HG02798 (cell line): ENCODE data around the gene MYL3.

Experiments used
- ATAC-seq: cut with Tn5 transposase; IDR thresholded peaks from one replicate; pipeline ENCODE4 v1.9.1; 2021; ENCODE audit warnings: mild to moderate bottlenecking; ENCODE audit not compliant: unreplicated experiment, poor library complexity

MYL3 gene

DNA sequence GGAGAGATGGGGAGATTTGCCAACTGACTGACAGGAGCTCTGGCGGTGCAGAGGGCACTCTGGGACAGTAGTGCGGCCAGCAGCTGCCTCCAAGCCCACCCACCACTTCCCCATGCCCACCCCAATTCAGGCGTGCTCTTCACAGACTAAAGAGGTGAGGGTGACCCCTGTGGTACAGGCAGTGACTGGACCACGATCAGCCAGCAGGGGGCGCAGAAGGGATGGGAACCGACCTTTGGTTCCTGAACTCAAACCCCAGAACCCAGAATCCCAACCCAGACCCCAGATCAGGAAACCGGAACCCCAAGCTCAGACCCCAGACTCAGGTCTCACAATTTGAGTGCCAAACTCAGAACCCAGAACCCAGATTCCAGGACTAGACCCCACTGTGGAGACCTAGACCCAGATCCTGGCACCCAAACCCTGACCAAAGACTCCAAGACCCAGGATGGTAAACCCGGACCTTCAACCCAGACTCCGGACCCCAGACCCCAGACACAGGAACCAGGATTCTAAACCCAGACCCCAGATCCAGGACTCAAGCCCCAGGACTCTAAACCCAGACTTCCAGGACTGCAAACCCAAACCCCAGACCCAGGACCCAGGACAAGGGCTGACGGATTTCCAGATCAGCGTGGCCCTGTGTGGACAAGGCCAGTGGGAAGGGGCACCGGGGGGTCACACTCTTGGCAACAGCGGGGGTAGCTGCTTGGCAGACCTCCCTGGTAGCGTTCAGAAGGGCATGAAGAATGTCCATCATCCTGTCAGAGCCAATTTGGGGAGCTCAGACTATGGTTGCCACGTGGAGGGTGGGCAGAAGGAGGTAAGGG, 3.7 kb upstream of the MYL3 start:
- ATAC-seq = no peak

DNA sequence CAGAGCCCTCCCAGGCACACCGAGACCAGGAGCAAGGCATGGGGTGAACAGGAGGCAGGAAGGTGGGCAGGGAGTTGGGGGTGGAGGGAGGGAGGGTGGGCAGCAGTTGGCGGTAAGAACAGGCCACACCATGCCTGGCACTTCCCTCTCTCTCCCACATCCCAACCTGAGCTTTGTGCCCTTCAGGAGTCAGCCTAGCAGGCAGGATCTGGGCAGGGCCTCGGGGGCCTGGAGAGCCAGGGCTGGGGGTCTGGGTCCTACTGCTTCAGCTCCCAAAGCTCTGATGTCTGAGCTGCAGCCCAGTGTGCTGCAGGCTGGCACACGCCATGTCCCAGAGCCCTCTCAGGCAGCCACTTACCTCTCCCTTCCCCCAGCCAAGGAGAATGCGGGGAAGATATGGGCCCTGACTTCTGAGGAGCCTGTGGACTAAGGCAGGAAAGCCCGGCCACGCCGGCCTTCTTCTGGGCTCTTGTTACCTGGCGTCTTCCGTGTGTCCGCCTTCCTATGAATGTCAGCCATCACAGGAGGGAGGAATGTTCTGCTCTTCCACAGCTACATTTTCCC, 2.9 kb upstream of the MYL3 start:
- ATAC-seq = no peak

GRCh38 chr3:46865546-46865945, 2.3 kb upstream of the MYL3 start:
- no peak for ATAC-seq

DNA sequence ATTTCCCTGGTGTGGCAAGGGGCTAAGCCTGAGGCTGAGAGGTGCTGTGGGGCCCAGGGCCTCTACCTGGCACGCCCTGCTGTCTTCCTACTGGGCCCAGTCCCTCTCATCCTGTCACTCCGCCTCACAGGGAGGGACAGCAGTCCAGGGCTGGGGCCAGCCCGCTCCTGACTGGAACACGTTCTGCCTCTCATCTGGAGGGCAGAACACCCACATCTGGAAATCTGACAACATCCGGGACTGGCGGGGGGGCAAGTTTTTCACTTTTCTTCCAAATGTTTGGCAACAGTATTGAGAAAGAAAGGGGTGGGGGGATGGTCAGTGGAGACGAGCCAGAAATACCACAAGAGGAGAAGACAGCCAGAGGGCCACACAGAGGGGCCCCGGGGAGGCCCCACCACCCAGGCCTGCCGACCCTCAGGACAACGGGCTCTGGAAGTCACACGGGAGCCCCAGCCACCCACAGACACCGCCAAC, 1.8 kb upstream of the MYL3 start:
- ATAC-seq = no peak

DNA sequence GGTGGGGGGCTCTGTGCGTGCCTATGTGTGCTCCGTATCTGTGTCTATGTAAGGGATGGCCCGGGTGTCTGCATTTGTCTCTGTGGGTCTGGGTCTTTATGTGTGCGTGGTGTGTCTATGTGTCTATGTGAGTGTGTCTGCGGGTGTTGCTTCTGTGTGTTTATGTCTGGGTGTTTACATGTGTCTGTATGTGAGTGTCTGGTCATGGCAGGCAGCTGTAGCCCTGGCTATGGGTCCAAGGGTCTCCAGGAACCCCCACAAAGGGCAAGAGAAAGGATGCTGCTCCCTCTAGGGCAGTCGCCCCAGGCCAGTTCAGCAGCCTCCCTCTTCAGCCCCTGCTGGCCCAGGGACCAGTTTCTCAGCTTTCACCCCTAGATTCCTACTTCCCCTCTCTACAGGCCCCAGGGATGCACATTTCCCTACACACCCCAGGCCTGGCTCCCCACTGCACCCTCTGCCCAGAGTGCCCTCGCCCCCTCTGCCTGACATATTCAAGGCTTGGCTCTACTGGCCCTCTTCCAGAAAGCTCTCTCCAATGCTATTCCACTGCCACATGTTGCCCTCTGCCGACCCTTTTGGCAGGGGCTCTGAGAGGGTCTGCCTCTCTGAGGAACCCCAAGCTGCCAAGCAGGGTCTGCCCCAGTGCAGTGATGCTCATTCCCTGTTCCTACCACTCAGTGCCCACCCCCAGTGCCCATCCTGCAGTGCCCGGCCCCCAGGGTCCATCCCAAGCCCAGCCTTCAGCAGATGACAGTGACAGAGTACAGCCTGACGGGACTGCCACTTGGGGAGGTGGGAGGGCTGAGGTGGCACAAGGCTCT, 1.0 kb upstream of the MYL3 start:
- no peak for ATAC-seq

DNA sequence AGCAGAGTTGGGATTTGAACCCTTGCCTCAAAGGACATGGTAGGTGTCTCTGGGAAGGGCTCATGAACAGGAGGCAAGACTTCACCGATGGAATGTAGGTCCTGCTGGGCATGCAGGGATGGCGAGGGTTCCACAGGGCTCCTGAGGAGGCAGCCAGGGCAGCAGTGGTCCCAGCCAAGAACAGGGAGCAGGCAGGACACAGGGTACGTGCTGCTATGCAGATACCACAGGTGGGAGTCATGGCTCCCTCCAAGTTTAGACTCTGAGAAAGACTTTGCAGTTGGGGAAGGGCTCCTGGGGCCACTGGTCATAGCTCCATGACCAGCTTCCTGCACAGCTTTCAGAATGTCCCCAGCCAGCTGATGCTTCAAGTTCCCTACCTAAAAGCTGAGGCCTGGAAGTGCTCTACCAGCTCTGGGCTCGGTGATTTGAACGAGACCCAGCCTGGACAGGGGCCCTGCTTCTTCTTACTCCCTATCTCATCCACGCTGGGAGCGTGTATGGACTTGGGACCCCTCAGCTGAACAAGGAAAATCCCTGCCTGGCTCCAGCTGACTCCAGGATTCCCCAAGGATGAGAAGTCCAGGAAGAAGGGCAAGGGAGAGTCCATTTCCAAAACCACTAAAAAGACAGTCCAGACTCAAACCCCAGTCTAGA, 747 bp downstream of the MYL3 start:
- ATAC-seq = no peak

DNA sequence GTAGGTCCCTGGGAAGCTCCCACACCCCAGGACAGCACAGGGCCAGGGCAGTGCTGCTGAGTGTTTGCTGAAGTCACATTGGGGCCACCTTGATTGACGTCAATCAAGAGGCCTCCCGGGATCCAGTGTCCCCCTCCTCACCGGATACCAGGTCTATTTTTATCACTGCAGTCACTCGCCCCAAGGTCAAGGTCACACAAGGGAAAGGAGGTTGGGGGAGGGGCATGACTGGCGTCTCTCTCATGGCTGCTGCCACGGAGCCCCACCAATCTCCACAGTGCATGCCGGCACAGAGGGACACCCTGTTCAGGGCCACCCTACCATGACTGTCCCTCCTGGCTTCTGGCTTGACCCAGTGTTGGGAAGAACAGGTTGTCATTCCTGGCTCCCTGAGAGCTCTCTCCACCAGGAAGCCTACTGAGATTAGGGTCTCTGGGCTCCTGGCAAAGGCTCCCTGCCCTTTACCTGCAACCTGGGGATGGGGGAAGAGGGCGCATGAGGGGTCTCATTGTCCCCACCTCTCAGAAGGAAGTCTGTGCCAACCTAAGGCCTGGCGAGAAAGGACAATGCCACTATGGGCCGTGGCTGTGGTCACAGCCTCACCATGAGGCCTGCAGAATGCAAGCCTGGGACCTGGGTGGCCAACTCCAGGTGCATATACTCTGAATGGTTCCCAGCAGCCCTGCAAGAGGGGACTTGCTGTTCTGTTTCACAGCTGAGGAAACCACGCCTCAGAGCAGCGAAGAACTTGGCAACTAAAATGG, 1.5 kb downstream of the MYL3 start:
- ATAC-seq = no peak

- ATAC-seq = no peak
Observed at GRCh38 chr3:46860810-46861604, 2.2 kb downstream of the MYL3 start.

DNA sequence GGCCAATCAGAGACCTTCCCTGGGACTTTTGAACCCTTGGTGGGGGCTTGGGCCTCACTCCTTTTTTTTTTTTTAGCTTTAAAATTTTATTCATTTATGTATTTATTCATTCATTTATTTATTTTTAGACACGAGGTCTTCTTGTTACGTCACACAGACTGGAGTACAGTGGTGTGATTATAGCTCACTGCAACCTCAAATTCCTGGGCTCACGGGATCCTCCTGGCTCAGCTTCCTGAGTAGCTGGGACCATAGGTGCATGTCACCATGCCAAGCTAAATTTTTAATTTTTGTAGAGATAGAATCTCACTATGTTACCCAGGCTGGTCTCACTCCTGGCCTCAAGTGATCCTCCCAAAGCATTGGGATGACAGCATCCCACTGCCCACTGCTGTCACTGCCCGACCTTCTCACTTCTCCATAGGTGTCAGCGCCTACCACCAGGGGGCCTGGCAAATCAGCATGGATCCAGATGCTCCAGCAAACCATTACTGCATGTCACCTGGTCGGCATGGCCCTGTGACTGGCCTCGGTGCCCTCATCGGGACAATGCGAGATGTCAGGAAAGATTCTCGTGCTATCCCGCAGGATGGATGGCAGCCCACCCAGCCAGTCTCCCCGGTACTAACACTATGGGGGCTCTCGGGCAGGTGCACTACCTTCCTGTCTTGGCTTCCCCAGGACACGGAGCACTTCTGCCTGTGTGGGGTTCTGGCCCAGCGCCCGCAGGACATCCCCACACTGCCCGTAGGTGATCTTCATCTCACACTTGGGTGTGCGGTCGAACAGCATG, 3.0 kb downstream of the MYL3 start:
- ATAC-seq = no peak

- ATAC-seq = no peak
Observed at GRCh38 chr3:46859001-46859710, 4.1 kb downstream of the MYL3 start.

GRCh38 chr3:46858456-46858855, 4.8 kb downstream of the MYL3 start:
- no peak for ATAC-seq

DNA sequence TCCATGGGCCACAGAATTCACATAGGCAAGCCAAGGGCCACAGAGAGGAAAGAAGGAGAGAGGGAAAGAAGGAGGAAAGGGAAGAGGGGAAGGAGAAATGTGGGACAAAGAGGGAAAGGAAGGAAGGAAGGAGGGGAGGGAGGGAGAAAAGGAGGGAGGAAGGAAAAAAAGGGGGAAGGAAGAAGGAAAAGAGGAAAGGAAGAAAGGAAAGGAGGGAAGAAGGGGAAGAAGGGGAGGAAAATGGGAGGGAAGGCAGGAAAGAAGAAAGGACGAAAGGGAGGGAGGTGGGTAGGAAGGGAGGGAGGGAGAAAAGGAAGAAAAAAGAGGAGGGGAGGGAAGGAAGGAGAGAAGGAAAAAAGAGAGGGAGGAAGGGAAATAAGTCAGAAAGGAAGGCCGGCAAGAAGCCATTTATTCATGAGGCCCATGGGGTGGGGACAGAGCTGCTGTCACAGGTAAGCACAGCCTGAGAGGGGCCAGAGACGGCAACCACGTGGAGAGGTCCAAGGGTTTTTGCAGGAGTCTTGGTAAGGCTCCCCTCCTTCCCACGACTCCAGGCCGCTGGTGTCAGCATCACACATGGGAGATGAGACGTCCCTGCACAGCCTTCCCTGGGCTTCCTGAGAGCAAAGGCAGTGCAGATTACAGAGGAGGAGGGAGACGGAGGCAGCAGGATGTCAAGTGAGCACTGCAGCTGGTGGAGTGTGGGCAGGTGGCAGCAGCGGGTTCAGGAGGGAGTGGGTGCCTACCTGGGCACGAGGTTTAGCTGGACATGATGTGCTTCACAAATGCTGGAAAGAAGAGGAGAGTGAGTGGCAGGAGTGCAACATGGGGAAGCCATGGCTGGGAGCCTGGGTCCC, 5.5 kb downstream of the MYL3 start:
- no peak for ATAC-seq

DNA sequence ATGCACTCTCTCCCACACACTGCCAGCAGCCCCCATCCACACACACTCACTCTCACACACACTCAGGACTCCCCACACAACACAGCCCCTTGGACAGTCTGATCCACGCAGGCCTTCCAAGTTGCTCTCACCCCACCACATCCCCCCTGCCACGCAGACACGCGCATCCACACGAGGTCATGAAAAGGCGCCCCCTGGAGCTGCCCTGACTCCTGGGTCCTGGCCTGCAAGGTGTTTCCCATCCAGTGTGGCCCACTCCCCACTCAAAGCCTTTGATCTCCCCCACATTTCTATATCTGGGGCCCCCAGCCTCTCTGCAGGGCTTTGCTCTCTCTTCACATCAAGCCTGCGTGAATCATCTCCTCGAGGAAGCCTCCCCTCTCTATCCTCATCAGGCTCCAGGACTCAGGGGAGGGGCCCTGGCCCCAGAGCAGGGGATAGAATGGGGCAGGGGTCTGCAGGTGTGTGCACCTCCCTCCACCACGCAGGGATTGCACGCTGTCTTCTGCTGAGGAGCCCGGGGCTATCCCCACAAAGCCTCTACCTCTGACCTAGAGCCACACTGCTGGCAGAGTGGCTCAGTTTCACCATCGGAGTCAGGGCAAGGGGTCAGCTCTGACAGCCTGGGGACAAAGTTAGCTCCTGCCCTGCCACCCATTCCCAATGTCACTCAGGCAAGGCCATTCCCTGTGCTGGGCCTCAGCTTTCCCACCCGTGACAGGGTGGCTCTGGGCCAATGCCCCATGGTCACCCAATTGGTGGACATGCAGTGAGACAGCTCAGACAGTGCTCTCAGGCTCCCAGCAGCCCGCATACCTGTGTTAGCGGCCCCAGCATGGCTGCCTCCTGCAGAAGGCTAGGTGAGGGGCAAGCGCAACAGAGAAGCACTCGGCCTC, 6.4 kb downstream of the MYL3 start:
- ATAC-seq = no peak

DNA sequence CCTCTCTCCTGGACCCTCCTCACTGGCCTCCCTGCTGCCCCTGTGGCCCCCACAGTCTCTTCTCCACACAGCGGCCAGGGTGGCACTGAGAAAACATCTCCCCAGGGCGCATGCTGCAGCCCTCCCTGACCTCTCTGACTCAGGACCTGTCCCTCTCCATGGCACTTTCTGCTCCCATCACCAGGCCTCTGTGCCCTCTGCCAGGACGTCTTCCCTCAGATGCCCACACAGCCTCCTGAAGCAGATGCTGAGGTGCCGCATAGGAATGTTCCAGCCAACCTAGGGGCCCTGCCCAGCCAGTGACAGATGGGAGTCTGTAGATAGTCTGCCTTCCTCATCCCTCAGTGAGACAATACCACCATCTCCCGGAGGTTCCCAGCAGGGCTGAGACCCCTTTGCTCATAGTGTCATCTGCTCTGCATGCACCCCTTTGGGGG, 8.7 kb downstream of the MYL3 start:
- no peak for ATAC-seq

DNA sequence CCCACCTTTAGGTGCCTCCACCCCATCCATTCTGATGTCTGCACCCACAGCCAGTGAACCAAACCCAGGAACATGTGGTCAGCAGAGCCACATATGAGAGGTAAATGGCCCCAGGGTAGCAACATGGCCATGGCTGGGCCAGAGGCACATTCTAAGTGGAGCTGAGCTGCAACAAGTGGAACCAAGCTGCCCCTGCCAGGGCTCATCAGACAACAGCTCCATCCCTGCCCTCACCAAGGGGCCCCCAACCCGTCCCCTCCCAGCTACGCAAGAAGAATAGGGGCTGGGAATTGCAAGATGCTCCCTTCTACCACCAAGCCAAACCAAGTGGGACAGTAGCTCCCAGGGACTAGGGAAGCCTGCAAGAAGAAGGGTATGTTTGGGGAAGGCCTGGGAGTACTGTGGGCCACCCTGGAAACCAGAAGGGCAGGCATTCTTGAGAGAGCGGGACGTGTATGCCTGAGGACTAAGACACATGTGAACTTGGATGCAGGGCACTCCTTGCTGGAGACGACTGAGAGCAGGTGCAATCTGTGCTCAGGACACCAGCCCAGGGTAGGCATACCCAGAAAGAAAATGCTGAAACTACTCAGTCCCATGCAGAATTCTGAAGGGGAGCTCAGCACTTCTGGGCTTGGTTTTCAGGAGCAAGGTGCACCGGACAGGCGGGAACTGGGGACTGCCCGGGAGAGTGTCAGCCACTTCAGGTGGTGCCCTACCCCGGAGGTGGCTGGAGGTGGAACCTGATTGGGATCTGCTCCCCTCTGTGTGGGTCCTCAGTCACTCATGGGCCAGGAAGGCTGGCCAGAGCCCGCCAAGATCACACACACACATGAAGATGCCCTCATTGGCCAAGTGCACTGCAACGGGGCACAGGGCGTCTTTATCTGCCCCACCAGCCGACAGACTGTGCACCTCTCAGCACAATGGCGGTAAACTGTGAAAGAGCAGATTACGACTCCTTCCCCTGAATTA, 9.5 kb downstream of the MYL3 start:
- no peak for ATAC-seq
